Skin epidermis (tissue), 12 donors: ENCODE measurements around the gene SERPINE3.

Experiments
- H3K27ac ChIP-seq, 21 experiments: fragments of 200-600 bp; sonication (generic) in 11 of 21; one replicate each; pipeline ENCODE4 v1.5.0; 2020; ENCODE audit warnings: mild to moderate bottlenecking in 3 of 21, inconsistent platforms in 2 of 21, moderate library complexity in 2 of 21
- H3K4me3 ChIP-seq, 7 experiments: fragments of 200-600 bp; sonication (generic) in 2 of 7; one replicate each; pipeline ENCODE4 v1.5.0; 2020; ENCODE audit warnings: inconsistent platforms in 2 of 7, mild to moderate bottlenecking in 2 of 7, moderate library complexity in 1 of 7

Gene SERPINE3

DNA sequence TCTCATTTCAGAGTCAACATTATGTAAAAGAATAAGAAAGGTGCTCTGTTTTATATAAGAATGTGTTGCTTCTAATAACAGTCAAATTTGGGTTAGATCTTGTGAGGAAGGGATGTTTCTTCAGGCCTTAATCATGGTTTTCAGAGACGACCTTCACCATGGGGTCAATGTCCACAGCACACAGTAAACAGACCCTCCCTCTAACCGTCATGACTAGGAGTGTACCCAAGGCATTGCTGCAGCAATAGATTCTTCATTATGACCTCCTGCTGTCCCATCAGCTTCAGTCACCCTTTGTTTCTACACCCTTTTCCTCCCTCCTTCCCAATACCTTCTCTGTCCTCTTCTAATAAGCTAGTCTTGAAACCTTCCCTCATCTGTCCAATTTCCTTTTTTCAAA is 15.7 kb downstream of the SERPINE3 start:
- Histone ChIP-seq H3K4me3 (no peak overlapping the region), H3K27ac (no peak overlapping the region)

DNA sequence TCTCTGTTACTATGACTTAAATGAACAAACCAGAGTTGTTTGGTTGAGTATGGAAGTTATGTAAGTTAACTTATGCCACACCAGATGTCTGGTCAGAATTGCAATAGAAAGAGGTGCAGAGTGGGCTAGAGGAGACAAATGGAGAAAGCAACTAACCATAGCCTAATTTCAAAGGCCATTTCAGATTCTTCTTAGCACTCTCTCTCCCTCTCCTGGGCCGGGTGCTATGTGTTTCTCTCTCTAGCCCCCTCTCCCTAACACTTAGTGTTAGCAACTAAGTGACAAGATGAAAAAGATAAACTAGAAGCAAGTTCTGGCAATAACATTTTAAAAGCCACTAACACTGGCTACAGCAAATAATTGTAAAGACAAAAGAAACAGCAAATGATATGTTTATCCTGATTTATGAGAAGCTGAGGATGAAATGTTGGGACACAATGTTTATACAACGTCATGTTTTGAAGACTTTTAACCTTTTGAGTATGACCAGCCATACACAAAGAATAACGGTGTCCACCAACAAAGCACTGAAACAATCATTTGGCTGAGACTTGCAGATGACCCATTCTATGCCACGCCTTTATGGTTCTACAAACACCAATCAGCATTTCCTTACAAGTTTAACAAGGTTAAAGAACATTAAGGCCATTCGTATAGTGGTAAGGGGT is 18.6 kb downstream of the SERPINE3 start:
- H3K4me3 ChIP-seq = no peak overlapping the region
- H3K27ac ChIP-seq = no peak overlapping the region

DNA sequence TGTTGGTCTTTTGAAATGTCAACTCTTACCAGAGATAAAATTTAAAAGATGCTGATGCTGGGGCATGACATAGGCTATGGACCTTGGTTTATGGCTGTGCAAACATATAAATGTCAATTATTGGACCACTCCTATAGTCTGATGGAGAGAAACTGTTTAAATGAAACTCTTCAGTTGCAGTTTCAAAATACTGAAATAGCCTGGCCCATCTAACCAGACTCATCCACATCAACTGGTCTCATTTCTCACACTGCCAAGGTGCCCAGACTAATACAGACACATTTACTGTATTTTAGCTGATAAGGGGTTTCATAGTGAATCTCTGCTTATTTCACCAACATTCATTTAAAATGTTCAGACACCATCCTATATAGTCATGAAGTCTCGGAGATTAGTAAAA is 19.9 kb downstream of the SERPINE3 start:
- no peak overlapping the region for H3K27ac ChIP-seq

DNA sequence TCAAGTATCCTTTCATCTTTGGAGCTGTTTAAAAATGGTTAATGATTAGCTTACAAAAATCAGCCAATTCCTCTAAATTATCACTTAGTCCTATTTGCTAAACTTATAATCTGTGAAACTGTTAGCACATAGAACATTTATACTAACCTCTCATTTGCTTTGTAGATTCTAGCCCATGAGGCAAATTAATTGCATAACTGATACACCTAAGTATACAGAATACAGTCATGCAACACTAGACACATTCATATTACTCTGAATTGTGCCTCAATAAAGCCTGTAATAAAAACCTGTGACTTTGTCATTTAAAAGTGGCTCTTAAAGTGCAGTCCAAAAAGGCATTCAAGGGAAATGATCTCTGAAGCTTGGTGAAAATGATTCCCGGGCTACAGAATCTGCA is 21.0 kb downstream of the SERPINE3 start:
- no peak overlapping the region for H3K27ac ChIP-seq
- no peak overlapping the region for H3K4me3 ChIP-seq

More for the DNA sequence above, 19.9 kb downstream of the SERPINE3 start:
- H3K4me3 ChIP-seq = no peak overlapping the region

DNA sequence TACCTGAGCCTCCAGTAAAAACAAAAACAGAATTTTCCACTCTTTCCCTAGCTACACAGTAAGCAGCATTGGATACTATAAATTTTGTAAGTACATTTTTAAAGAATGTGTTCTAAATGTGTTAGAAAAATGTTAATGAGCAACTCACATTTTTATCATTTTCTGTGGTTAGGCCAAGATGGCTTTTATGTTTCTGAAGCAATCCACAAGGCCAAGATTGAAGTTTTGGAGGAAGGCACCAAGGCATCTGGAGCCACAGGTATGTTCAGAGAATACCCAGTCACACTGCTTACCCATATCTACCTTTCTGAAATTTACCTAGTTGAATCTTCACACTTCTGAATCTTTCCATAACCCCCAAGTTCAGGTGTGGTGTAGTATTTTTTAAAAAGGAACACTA is 21.6 kb downstream of the SERPINE3 start:
- Histone ChIP-seq H3K4me3 (no peak overlapping the region), H3K27ac (no peak overlapping the region)

DNA sequence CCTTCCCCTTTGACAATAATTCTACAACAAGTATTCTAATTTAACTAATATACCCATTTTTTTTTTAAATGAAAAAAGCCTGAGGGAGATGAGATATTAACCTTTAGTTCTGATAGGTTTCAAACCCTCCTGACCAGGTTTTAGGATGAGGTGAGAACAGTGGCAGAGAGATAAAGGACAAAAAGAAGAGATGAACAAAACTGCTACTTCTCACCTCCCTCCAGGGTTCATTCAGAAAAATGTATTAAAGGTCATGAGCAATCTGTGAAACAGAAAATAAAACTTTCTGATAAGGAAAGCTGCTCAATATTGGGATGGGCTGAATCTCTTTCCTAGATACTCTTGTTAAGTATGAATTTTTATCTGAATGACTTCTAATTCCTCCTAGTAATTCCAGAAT is 24.1 kb downstream of the SERPINE3 start:
- no peak overlapping the region for H3K27ac ChIP-seq
- H3K4me3 ChIP-seq = no peak overlapping the region

DNA sequence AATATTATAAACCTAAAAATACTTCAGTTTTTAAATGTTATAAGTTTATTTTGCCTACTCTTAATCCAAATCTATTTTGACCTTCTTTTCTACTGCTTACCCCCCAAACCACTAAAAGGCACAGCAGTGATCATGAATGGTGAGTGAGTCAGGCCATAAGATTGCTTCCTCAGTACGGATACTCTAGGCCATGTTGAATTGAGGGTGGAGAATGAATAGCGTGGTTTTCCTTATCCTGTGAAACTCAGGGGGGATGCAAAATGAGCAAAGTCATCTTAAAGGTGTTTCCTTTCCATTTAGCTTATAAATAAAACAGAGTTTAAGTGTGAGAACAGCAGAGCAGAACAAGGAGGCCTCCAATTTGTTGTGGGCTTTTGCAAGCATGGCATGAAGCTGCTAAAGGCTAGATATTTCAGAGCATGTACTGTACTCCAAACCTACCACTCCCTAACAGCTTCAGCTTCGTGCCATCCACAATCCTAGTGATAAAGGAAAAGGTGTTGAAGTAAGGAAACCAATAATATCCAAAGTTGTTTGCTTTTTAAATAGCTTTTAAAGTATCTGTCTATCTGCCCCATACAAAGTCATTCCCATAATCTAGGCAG is 25.0 kb downstream of the SERPINE3 start:
- Histone ChIP-seq H3K27ac (peak overlapping the region in 1 of 21 experiments; percentile 3), H3K4me3 (no peak overlapping the region)

DNA sequence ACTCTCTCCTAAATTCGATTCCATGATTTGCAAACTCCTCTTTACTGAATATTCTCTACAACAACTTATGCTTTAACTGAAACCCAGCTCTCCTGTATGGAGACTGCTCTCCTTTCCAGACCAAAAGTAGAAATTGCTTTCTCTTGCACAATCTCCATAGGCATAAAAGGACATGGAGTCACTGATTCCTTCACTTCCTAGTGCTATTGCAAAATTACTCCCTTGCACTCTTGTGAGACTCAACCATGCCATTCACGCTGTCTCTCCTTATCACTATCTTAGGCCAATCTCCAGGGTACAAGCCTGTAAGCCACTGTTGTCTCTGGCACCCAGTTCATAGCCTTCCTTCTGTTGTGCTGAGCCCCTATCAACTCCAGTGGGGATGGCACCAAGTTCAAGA is 30.6 kb downstream of the SERPINE3 start:
- H3K4me3 ChIP-seq = no peak overlapping the region
- H3K27ac ChIP-seq = no peak overlapping the region

DNA sequence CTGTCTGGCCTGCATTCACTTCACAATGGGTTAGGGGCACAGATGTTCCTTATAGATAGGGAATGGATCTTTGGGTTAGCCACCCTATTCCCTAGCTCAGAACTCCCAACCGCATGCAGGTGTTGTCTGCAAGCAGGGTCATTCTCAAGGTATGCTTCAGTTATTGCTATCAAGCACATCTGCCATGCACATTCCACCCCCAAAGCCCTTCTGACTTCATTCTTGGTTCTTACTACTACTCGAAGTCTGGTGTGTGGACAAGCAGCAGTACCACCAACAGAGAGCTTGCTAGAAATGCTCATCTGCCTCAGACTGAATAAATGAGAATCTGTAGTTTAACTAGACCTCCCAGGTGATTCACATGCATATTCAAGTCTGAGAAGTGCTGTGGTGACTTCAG is 31.3 kb downstream of the SERPINE3 start:
- no peak overlapping the region for H3K4me3 ChIP-seq
- no peak overlapping the region for H3K27ac ChIP-seq

DNA sequence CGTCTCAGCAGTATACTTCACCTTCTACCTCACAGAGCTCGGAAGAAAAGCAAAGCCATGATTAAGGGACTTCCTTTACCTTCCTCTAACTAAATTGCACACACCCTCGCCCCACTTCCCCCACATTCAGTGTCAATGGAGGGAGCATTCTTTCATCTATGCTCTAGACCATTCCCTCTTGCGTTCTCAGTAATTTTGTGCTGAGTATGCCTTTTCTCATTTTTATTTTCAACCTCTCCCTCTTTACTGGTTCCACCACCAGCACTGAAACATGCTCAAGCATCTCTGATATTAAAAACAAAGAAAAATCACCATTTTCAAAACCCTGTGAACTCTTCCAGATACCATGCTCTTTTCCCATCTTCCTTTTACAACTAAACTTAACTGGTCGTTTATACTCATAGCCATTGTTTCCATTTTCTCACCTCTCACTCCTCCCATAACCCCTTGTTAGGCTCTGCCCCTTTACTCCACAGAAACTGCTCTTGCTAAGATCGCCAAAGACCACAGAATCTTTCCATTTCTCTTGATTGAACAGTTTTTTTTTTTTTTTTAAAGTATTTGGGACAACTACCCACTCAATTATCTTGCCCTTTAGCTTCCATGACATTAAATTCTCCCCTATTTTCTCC is 32.4 kb downstream of the SERPINE3 start:
- H3K4me3 ChIP-seq = no peak overlapping the region
- no peak overlapping the region for H3K27ac ChIP-seq

DNA sequence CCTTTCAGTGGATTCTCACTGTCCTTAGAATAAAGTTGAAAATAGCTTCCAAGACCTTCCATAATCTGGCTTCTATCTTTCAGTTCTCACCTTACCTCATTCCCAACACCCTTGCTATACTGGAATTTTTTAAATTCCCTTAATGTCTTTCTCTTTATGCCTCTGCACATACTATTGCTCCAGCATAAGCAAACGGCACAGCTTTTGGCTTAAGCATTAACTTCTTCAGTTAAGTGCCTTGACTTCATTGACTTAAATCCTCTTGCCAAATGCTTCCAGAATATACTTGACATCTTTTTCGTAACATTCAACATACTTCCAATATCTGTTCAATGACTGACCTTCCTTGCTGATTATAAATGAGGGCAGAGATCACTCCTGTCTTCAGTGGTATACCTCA is 34.0 kb downstream of the SERPINE3 start:
- no peak overlapping the region for H3K27ac ChIP-seq
- H3K4me3 ChIP-seq = no peak overlapping the region

DNA sequence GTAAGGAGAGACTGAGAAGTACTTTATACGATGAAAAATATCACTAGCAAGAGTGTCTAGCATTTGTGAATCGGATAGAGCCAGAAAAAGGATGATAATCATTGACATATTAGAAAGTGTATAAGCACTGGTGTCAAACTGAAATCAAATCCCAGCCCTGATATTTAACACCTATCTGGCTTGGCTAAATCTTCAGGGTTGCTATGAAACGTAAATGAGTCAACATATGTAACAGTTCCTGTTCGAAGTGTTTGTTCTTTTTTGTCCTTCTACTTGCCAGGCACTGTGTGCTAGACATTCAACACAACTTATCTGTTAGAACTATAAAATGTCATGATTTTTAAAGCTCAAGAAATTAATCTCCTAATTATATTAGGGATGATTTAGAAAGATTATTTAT is 40.8 kb downstream of the SERPINE3 start:
- H3K4me3 ChIP-seq = no peak overlapping the region
- H3K27ac ChIP-seq = no peak overlapping the region

DNA sequence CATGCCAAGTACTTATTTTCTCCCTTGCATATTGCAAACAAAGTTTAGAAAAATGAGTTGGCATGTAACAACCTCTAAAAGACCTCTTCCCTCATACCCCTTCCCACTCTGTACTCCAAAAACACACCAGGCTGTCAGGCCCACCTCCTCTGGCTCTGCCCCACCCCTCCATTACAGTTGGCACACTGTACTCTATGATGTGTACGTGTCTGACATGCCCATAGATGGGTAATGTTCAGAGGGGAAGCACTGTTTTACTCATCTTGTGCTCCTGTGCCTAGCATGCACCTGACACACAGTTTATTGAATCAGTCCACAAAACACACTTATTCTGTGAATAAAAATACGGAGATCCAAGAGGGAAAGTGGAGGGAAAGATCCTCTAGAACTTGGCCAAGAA is 45.6 kb downstream of the SERPINE3 start:
- Histone ChIP-seq H3K4me3 (no peak overlapping the region), H3K27ac (no peak overlapping the region)

DNA sequence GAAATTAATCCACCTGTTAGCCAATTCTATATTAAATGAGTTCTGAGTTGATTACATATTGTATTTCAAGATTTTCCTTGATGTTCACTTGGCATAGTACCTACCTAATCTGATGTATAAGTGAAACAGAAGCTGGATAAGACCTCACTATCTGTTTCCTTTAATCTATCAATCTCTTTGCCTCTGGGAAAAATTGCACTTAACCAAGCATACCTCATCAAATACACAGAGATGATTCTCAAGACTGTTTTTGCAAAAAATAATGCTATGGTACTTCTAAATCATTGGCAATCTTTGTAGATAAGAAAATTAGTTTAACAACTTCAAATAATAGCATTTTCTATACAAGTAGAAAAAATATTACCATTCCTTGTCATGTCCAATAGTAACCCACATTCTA is 55.2 kb downstream of the SERPINE3 start:
- no peak overlapping the region for H3K27ac ChIP-seq
- H3K4me3 ChIP-seq = no peak overlapping the region

DNA sequence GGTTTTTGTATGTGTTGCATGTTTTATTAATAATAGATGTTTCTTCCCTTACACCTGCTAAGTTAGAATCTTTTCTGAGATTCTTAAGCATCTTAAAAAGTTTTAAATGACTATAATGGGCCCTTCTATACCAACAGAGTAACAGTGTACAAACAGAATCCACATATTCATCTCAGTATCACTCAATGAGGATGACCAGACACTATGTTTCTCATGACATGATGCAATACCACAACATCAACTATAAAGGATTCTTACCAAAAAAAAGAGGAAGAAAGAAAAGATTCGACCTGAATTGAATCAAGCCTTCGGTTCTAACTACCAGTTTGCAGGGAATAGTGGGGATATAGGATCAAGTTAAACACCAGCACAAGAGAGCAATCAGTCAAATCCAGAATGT is 56.9 kb downstream of the SERPINE3 start:
- Histone ChIP-seq H3K4me3 (no peak overlapping the region), H3K27ac (peak overlapping the region in 2 of 21 experiments; percentile 17 to 30)

DNA sequence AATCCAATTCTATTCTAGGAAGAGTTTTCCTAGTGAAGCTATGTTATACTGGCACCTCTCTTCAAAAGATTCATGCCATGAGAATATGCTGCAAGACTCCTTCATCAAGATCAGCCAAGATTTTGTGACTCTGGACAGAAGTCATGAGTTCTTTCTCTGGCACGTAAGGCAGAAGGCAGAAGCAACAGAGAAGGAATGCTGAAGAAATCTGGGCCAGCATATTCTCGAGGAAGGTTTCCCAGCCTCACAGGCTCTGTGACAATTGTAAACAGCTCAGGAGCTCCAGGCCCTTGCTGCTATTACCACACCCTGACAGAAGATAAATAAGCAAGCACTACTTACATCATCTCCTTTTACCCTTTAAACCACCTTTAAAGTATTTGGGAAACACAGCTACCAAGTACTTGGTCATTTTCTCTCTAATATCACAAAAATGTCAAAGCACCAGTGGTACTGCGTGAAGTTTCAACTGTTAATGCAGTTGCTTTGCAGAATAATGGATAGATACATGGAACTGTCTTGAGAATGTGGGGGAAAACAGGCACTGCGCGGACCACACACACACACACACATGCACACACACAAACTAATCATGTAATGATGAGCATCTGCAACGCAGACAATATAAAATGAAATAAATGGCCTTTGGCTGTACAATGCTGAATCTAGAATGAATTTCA is 57.9 kb downstream of the SERPINE3 start:
- Histone ChIP-seq H3K27ac (peak overlapping the region in 3 of 21 experiments; percentile 17 to 32 (median 26)), H3K4me3 (no peak overlapping the region)

DNA sequence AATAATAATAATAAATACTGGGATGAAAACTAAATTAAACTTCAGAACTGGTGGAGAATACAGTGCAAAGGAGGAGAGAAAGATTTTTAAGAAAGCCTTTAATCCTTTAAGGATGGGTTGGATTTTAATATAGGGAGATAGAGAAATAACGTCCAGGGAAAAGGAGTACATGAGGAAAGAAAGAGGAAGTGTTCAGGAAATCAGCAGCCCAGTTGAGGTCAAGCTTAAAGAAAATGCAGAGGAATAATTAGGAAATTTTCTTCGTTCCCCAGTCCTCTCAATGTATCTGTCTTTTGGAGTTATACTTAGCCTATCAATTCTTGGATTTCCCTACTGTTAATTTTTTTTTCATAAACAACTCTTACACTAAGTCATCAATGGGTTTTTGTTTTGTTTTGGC is 65.7 kb downstream of the SERPINE3 start:
- Histone ChIP-seq H3K4me3 (no peak overlapping the region), H3K27ac (peak overlapping the region in 1 of 21 experiments; percentile 7)

DNA sequence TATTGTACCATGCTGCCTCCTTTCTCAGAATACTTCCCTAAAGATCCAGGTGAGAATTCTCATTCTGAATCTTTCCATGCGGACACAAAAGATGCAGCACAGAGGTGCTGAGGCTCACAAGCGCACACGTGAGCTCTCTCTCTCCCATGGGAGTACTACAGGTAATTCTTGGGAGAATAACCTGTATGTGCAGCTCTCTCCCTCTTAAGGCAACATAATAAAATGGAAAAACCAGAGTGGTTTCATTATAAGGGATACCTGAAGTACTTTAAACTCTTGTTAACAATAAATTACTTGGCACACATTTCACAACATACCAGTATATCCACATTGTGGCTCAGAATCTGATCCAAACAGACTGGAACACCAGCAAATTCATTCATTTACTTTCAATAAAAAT is 72.9 kb downstream of the SERPINE3 start:
- H3K27ac ChIP-seq = no peak overlapping the region
- no peak overlapping the region for H3K4me3 ChIP-seq
